ENCODE results near the gene BORCS8. TPM values are rescaled to one million over a fixed set of nuclear protein-coding genes. Genes with fewer than 3 reads are reported as not detected.
A peak's percentile ranks its signal among the peaks of the same experiment; 100 is the strongest.
"Not testable (repeated sequence)": the region's sequence is repeated elsewhere in the genome, so short reads cannot be mapped to it uniquely, and the experiment has no call there.

Gene BORCS8
- total RNA-seq, 1 experiment from 2014 or later, result 19.3 TPM

- peak; percentile 53 for DNase-seq (ENCODE audit: low spot score)
Observed at GRCh38 chr19:19179548-19180441, 12.2 kb downstream of the BORCS8 start.

DNA sequence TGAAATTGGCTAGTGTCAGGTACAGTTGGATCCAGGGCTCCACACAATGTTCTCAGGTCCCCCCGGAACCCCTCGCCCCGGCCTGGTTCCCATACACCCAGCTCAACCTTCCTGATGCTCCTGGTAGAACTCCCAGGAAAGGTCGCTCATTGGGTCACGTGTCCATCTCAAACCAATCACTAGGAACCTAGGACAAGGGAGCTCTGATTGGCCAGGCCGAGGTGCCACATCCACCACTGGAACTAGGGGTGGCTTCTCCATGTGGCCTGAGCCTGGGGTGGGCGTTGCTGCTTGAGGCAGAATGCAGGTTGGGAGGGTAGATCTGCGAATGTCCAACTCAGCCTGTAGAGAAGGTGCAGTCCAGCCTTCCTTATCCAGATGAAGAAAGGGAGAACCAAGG, 15.0 kb downstream of the BORCS8 start:
- no peak for DNase-seq (ENCODE audit: low spot score)

GRCh38 chr19:19173243-19173642, 18.7 kb downstream of the BORCS8 start:
- DNase-seq (ENCODE audit: low spot score), result not testable (repeated sequence)

- DNase-seq (ENCODE audit: low spot score), result peak; percentile 77
Observed at GRCh38 chr19:19171821-19172532, 20.0 kb downstream of the BORCS8 start.

GRCh38 chr19:19170873-19171672, 20.9 kb downstream of the BORCS8 start:
- no peak for DNase-seq (ENCODE audit: low spot score)

- DNase-seq (ENCODE audit: low spot score), result no peak
Observed at GRCh38 chr19:19170053-19170872, 21.7 kb downstream of the BORCS8 start, which contains the start of gene MEF2B. Gene MEF2B, minus strand, starts transcription at chr19:19170263. Its CDS starts 19,528 bp downstream, at chr19:19150735.

DNA sequence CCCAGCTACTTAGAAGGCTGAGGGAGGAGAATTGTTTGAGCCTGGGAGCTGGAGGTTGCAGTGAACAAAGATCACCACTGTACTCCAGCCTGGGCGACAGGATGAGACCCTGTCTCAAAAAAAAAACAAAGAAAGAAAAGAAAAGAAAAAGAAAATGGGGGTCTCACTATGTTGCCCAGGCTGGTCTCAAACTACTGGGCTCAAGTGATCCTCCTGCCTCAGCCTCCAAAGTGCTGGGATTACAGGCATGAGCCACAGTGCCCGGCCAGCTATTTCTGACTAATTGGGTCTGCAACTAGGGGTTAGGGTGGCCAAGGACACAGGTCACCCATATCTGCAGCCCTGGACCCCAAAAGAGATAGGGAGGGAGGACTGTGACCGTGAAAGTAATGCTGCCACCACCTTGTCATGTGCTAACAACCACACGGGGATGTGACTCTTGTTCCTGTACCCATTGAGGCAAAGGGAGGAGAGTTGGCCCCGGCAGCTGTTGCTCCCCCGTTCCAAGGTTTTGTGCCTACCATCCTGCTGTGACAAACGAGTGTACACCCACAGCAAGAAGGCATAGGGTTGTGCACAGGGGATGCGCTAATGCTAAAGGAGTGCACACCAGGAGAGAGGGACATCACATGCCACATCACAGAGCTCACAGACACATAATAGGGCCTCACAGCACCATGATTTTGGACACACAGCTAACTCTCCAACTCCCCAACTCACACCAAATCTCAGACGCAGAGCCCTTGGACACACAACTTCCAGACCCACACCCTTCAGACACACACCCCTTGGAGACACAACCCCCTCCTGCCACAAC, 22.5 kb downstream of the BORCS8 start:
- DNase-seq (ENCODE audit: low spot score), result no peak

GRCh38 chr19:19167612-19168011, 24.3 kb downstream of the BORCS8 start:
- DNase-seq (ENCODE audit: low spot score), result no peak

- DNase-seq (ENCODE audit: low spot score), result no peak
Observed at GRCh38 chr19:19165396-19165795, 26.6 kb downstream of the BORCS8 start.

DNA sequence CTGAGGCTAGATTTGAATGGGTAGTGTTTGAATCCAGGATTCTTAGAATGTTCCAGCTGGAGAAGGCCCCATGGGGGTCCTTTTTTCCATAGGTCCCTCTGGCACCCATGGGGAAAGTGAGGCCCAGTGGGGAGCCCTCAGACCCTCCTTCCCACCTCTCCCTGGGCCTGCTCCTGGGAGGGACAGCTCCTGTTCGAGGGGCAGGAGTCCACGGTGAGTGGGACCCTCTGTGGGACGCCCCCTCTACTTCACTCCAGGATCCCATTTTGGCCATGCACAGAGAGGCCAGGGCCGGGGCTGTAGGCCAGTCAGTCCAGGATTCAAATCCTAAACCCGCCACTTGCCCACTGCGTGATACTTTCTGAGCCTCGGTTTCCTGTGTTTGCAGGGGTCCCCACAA, 29.5 kb downstream of the BORCS8 start:
- DNase-seq (ENCODE audit: low spot score), result no peak

DNA sequence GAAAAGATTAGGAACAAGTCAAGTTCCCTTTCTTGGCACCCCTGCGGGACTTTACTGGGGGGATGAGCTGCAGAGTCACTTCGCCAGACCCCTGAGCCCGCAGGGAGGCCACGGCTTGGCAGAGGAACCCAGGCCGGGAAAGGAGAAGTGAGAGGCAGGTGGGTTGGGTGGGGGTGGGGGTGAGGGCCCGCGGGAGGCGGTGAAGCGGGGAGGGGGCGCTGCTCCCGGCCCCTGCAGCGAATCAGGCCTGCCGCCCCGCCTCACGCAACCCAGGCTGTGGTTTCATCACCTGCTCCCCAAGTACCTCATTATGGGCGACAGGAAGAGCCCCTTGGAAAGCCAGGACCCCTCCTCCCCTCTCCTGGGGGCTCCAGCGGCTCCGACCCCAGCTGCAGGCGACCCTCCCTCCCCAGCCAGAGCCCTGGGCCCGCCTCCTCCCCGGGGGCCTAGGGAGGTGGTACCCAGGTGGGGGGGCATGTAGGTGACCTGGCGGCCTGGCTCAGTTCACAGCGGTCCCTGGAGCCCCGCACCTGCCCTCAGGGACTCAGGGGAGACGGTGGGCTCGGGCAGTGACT, 31.4 kb downstream of the BORCS8 start:
- no peak for DNase-seq (ENCODE audit: low spot score)

DNA sequence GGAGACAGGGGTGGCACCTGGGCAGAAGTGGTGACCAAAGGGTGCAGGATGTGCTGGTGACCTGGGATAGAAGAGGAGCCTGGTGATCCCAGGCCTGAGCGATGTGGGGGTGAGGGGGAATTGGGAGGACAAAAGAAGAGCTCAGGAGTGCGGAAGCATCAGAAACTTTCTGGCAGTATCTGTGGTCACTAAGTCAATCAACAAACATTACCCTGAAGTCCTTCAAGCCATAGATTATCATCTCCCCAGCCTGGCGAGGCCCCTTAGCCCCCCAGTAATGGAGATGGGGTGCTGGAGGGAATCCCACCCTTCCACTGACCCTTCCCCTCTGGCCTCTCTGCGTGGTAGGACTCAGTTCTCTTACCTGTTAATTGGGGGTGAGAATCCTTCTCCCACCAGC, 32.4 kb downstream of the BORCS8 start:
- no peak for DNase-seq (ENCODE audit: low spot score)

DNA sequence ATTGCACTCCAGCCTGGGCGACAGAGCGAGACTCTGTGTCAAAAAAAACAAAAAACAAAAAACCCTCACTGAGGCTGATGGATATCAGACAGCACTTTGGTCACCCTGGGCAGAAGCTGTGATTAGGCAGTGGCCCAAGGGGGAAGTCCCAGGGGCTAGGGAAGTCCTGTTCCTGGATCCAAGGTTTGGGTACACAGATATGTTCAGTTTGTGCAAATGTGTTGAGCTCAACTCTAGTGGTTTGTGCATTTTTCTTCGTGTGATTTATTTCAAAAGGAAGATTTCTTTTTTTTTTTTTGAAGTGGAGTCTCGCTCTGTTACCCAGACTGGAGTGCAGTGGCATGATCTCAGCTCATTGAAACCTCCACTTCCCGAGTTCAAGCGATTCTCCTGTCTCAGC, 34.1 kb downstream of the BORCS8 start:
- DNase-seq (ENCODE audit: low spot score), result no peak

DNA sequence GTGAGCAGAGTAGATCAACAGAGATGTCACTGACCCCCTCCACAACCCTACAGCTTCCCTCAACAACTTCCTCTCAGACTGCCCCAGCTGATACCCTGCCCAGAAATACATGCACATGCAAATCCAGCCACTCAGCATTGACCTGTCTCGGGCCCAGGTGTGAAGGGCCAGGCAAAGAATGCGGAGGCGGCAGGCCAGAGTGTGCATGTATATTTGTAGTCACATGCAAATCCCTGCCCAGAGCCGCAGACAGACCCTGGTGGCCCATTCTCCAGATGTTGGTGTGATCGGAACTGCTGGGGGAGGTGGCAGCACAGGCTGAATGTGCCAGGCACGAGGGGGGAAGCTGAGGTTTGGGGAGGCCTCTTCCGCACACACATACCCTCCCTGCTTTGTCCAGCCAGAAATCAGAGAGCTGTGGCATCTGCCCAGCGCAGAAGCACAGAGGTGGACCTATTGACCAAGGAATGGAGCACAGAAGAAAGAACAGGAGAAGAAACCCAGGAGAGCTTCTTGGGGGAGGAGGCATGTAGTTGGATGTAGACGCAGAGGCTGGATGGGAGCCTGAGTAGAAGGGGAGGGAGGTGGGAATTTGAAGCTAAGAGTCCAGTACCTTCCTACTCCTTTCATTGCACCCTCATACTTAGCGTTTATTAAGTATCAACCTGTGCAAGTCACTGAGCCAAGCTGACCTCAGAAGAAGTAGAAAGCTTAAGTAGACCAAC, 36.3 kb downstream of the BORCS8 start:
- DNase-seq (ENCODE audit: low spot score), result no peak

- DNase-seq (ENCODE audit: low spot score), result no peak
Observed at GRCh38 chr19:19154768-19155494, 37.0 kb downstream of the BORCS8 start.

GRCh38 chr19:19152668-19153384, 39.1 kb downstream of the BORCS8 start:
- DNase-seq (ENCODE audit: low spot score), result no peak

DNA sequence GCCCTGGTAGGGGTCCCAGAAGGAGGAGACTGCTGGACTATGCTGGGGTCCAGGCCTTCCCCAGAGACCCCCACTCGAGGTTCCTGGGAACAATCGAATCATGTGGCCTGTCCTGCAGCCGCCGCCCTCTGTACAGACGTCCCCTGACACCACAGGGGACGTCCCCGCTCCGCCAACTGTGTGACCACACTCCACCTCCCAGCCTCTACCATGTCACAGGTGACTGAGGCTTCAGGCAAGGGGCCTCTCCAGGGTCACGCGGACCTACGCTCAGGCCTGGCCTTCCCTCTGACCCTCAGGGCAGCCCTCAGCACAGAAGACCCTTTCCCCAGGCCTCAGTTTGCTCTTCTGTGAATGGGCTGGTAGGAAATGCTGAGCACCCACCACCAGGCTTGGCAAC, 40.5 kb downstream of the BORCS8 start:
- no peak for DNase-seq (ENCODE audit: low spot score)

DNA sequence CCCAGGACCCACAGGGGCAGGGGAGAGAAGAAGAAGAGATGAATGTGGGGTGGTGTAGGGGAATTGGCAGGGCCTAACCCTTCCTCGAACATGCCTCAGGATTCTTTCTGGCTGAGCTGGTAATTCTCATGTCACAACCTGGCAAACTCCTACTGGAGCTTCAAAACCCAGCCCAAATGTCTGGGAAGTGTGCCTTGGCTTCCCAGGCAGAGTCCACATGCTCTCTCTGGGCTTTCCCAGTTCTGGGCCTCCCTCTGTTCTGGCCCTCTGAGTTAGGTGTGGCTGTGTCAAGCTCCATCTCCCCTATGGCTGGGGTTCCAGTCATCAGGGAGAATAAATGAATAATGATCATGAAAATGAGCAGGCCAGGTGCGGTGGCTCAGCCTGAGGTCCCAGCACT, 42.5 kb downstream of the BORCS8 start:
- DNase-seq (ENCODE audit: low spot score), result no peak

All from H4 (cell line).